ENCODE data around the gene NR4A2. TPM values are rescaled to one million over a fixed set of nuclear protein-coding genes. Genes with fewer than 3 reads are reported as not detected.

The NR4A2 gene
- 0.30 TPM in 1 of 2 replicates, not detected in the other for total RNA-seq

DNA sequence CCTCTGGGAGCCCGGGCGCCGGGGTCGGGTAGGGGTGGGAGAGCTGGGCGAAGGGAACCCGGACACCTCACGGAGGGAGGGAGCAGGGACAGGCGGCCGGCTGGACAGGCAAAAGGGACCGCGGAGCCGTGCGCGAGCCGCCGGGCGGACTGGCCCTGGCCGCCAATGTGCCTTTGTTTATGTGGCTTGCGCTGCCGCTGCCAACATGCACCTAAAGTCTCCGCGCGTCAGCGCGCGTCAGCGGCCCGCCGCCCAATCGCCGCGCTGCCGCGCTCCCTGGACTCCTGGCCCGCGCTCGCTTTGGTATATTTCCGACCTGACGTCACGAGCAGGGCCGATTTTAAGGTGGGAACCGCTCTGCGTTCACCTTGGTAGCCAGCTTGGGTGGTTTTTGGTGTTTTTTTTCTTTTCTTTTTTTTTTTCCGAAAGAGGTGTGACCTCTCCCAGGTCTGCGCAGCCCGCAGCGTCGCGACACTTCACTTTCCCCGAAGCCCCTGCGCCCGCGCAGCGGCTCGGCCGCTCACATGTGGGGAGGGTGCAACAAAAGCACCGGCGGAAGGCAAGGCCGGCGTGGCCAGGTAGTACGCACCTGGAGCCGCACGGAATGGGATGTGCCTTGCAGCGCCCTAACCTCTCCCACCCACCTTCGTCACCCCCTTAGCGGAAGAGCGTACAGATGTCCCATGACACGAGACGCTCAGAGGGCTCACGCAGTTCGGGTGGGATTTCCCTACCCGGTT is at the start of gene NR4A2:
TSS of gene NR4A2 (minus strand) at position 188 of the 740 bp plus-strand sequence. CDS start 2,535 bp downstream, outside the sequence.

Other genes starting within 250 kb of the NR4A2 start
- gene GPD2, start 103.7 kb upstream of the NR4A2 start, total RNA-seq = 43.9 and 92.1 TPM in 2 replicates

Data from smooth muscle cell of the umbilical artery (primary cell).